ENCODE measurements around the gene TTC23L. TPM values are rescaled to one million over a fixed set of nuclear protein-coding genes. Genes with fewer than 3 reads are reported as not detected.

TTC23L gene
- total and polyA plus RNA-seq, 4 donors = 0.51 to 4.4 (median 1.1) TPM

DNA sequence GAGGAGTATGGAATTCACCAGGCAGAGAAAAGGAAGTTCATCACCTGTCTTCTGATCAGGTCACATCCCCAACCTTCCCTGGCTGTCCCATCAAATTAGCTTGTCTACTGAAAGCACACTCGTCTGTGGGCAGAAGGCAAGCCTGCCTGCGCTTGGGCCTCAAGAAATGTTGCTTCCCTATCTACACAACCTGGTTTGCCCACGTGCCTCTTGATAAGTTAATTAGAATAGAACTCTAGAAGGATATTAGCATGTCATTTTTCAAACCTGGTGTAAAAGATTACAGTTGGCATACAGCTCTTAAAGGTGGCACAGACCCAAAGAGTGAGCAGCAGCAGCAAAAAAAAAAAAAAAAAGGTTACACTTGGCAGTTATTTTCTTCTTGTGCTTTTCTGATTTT, 5.1 kb downstream of the TTC23L start:
- no peak for DNase-seq
- H3K9ac ChIP-seq (ENCODE audit: insufficient read depth in 1 of 2, low read length in 2 of 2) = no peak overlapping the region
- WGBS, 2 donors = 67 to 71% methylated on average over 3 of the region's 3 CpGs
- H3K36me3 ChIP-seq (ENCODE audit: control insufficient read depth in 4 of 4, insufficient read depth in 4 of 4, low read length in 4 of 4) = peaks cover 0 to 2% (median 0%) of the 10 kb centered on the region in 4 donors
- no peaks in the 10 kb centered on the region for H3K9me3 ChIP-seq (ENCODE audit: control insufficient read depth in 4 of 4, insufficient read depth in 3 of 4, low read length in 3 of 4)
- TF ChIP-seq, protein P1, sequence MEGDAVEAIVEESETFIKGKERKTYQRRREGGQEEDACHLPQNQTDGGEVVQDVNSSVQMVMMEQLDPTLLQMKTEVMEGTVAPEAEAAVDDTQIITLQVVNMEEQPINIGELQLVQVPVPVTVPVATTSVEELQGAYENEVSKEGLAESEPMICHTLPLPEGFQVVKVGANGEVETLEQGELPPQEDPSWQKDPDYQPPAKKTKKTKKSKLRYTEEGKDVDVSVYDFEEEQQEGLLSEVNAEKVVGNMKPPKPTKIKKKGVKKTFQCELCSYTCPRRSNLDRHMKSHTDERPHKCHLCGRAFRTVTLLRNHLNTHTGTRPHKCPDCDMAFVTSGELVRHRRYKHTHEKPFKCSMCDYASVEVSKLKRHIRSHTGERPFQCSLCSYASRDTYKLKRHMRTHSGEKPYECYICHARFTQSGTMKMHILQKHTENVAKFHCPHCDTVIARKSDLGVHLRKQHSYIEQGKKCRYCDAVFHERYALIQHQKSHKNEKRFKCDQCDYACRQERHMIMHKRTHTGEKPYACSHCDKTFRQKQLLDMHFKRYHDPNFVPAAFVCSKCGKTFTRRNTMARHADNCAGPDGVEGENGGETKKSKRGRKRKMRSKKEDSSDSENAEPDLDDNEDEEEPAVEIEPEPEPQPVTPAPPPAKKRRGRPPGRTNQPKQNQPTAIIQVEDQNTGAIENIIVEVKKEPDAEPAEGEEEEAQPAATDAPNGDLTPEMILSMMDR (IDR thresholded peaks at IDR 0.05; ENCODE audit: control extremely low read depth, extremely low read depth) = no peak
- H3K4me3 ChIP-seq = no peak overlapping the region
- no peaks in the 10 kb centered on the region for H3K27me3 ChIP-seq (ENCODE audit: control insufficient read depth in 3 of 3, insufficient read depth in 3 of 3, low read length in 2 of 3)
- no peak for ATAC-seq (ENCODE audit: insufficient read depth, low FRiP score)
- peaks cover 0 to 10% (median 0%) of the 10 kb centered on the region in 5 donors for H3K4me1 ChIP-seq (ENCODE audit: control insufficient read depth in 5 of 5, insufficient read depth in 5 of 5, low read length in 5 of 5)
- no peak overlapping the region for H3K27ac ChIP-seq (ENCODE audit: low read depth in 1 of 2, low read length in 1 of 2)

DNA sequence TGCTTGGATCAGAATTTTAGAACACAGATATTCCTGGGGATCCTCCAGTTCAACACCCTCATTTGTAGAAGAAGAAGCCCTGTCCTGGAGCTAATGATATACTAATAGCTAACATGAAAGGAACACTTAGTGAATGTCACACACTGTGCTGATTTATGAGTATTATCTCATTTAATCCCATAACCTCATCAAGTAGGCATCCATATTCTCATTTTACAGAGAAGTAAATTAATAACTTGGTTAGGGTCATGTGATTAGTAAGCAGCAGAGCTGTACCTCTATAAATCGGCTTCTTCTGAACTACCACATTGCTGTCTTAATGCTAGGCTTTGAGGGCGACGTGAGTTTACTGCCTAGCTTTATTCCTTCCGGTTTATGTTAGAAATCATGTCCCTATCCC, 6.0 kb downstream of the TTC23L start:
- Histone ChIP-seq H3K4me1 (ENCODE audit: control insufficient read depth in 5 of 5, insufficient read depth in 5 of 5, low read length in 5 of 5) (peaks cover 0 to 10% (median 0%) of the 10 kb centered on the region in 5 donors), H3K9ac (ENCODE audit: insufficient read depth in 1 of 2, low read length in 2 of 2) (no peak overlapping the region), H3K27ac (ENCODE audit: low read depth in 1 of 2, low read length in 1 of 2) (no peak overlapping the region), H3K27me3 (ENCODE audit: control insufficient read depth in 3 of 3, insufficient read depth in 3 of 3, low read length in 2 of 3) (no peaks in the 10 kb centered on the region), H3K4me3 (no peak overlapping the region), H3K9me3 (ENCODE audit: control insufficient read depth in 4 of 4, insufficient read depth in 3 of 4, low read length in 3 of 4) (no peaks in the 10 kb centered on the region), H3K36me3 (ENCODE audit: control insufficient read depth in 4 of 4, insufficient read depth in 4 of 4, low read length in 4 of 4) (no peaks in the 10 kb centered on the region)
- 68 to 72% methylated on average over 4 of the region's 4 CpGs for WGBS, 2 donors
- no peak for DNase-seq
- TF ChIP-seq, protein P1 (IDR thresholded peaks at IDR 0.05; ENCODE audit: control extremely low read depth, extremely low read depth) = no peak
- no peak for ATAC-seq (ENCODE audit: insufficient read depth, low FRiP score)

DNA sequence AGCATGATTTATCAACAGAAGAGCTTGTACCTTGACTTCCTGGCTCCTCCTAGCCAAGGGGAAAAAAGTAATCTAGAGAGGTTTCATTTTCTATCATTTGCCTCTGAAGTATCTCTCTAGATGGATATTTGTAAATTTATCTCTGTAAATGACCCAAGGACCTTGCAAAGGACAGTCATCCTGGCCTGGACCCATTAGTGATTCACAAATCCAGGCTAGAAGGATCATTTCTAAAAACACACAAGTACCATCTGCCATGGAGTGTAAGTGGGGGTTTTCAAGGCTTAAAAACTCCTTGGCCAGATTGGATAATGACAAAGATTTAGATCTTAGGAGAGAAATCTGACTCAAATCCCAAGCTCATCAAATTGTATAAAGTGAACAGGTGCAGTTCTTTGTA, 8.1 kb downstream of the TTC23L start:
- Histone ChIP-seq H3K4me1 (ENCODE audit: control insufficient read depth in 5 of 5, insufficient read depth in 5 of 5, low read length in 5 of 5) (peaks cover 0 to 10% (median 0%) of the 10 kb centered on the region in 5 donors), H3K9ac (ENCODE audit: insufficient read depth in 1 of 2, low read length in 2 of 2) (no peak overlapping the region), H3K4me3 (no peak overlapping the region), H3K9me3 (ENCODE audit: control insufficient read depth in 4 of 4, insufficient read depth in 3 of 4, low read length in 3 of 4) (no peaks in the 10 kb centered on the region), H3K27ac (ENCODE audit: low read depth in 1 of 2, low read length in 1 of 2) (no peak overlapping the region), H3K27me3 (ENCODE audit: control insufficient read depth in 3 of 3, insufficient read depth in 3 of 3, low read length in 2 of 3) (no peaks in the 10 kb centered on the region), H3K36me3 (ENCODE audit: control insufficient read depth in 4 of 4, insufficient read depth in 4 of 4, low read length in 4 of 4) (no peaks in the 10 kb centered on the region)
- DNase-seq = no peak
- TF ChIP-seq, protein P1 (IDR thresholded peaks at IDR 0.05; ENCODE audit: control extremely low read depth, extremely low read depth) = no peak
- no peak for ATAC-seq (ENCODE audit: insufficient read depth, low FRiP score)

DNA sequence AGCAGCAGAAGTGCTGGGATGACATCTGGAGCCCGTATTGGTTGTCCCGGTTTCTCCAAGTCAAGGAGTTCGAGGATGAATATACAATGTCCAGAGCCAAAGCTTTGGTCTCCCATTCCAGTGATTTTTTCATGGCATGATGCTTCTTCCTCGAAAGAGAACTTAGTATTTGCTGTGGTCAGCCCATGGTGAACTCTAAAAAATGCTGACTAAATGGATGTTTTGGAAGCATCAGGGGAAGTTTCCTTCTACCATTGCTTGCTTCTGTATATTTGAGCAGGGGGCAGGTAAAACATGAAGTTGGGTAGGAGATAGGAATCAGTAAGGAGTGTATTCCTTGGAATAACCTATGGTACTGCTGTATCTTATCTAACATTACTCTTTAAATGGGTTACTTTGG, 8.6 kb downstream of the TTC23L start:
- TF ChIP-seq, protein P1 (IDR thresholded peaks at IDR 0.05; ENCODE audit: control extremely low read depth, extremely low read depth) = no peak
- Histone ChIP-seq H3K36me3 (ENCODE audit: control insufficient read depth in 4 of 4, insufficient read depth in 4 of 4, low read length in 4 of 4) (no peaks in the 10 kb centered on the region), H3K9me3 (ENCODE audit: control insufficient read depth in 4 of 4, insufficient read depth in 3 of 4, low read length in 3 of 4) (no peaks in the 10 kb centered on the region), H3K4me1 (ENCODE audit: control insufficient read depth in 5 of 5, insufficient read depth in 5 of 5, low read length in 5 of 5) (peaks cover 0 to 10% (median 0%) of the 10 kb centered on the region in 5 donors), H3K27ac (ENCODE audit: low read depth in 1 of 2, low read length in 1 of 2) (no peak overlapping the region), H3K4me3 (no peak overlapping the region), H3K9ac (ENCODE audit: insufficient read depth in 1 of 2, low read length in 2 of 2) (no peak overlapping the region), H3K27me3 (ENCODE audit: control insufficient read depth in 3 of 3, insufficient read depth in 3 of 3, low read length in 2 of 3) (no peaks in the 10 kb centered on the region)
- 94 to 96% methylated on average over 4 of the region's 4 CpGs for WGBS, 2 donors
- ATAC-seq (ENCODE audit: insufficient read depth, low FRiP score) (no peak), DNase-seq (no peak)
